H9 (cell line): ENCODE data around the gene ALKBH5. TPM values are rescaled to one million over a fixed set of nuclear protein-coding genes. Genes with fewer than 3 reads are reported as not detected.

Experiments
- DNase-seq: peaks from one replicate; pipeline ENCODE4 v3.0.0-alpha.2; 2017
- H2AFZ ChIP-seq: one replicate; pipeline ENCODE4 v1.6.1; 2013; ENCODE audit warnings: mild to moderate bottlenecking, low read length, control low read depth, moderate library complexity
- H2AK5ac ChIP-seq: 2 replicates; pipeline ENCODE4 v1.6.1; 2013; ENCODE audit warnings: low read length, control low read depth, mixed read lengths; ENCODE audit not compliant: insufficient read length
- H2BK120ac ChIP-seq: one replicate; pipeline ENCODE4 v1.6.1; 2013; ENCODE audit warnings: low read depth, mild to moderate bottlenecking, low read length, control low read depth, inconsistent platforms; ENCODE audit not compliant: poor library complexity, severe bottlenecking
- H2BK12ac ChIP-seq: 2 replicates; pipeline ENCODE4 v1.6.1; 2013; ENCODE audit warnings: low read length, control low read depth, mixed read lengths, low read depth; ENCODE audit not compliant: insufficient read length
- H2BK15ac ChIP-seq: 2 replicates; pipeline ENCODE4 v1.6.1; 2013; ENCODE audit warnings: low read depth, low read length, control low read depth
- H2BK20ac ChIP-seq: one replicate; pipeline ENCODE4 v1.6.1; 2013; ENCODE audit warnings: low read depth, mild to moderate bottlenecking, low read length, control low read depth, inconsistent platforms; ENCODE audit not compliant: poor library complexity, severe bottlenecking
- H2BK5ac ChIP-seq: 2 replicates; pipeline ENCODE4 v1.6.1; 2013; ENCODE audit warnings: low read length, control low read depth, mixed read lengths; ENCODE audit not compliant: insufficient read length
- H3K14ac ChIP-seq: 2 replicates; pipeline ENCODE4 v1.6.1; 2013; ENCODE audit warnings: low read length, control low read depth; ENCODE audit not compliant: insufficient read depth
- H3K18ac ChIP-seq: 2 replicates; pipeline ENCODE4 v1.6.1; 2013; ENCODE audit warnings: low read depth, mild to moderate bottlenecking, mixed read lengths, low read length, control low read depth; ENCODE audit not compliant: insufficient read length
- H3K23ac ChIP-seq: 2 replicates; pipeline ENCODE4 v1.6.1; 2013; ENCODE audit warnings: low read length, control low read depth, mixed read lengths, low read depth; ENCODE audit not compliant: insufficient read length
- H3K23me2 ChIP-seq: 2 replicates; pipeline ENCODE4 v1.6.1; 2013; ENCODE audit warnings: low read depth, mild to moderate bottlenecking, mixed read lengths, low read length, control low read depth; ENCODE audit not compliant: insufficient read length, poor library complexity, severe bottlenecking
- H3K27ac ChIP-seq: 2 replicates; pipeline ENCODE4 v1.5.1; 2013; ENCODE audit warnings: low read length, control low read depth, mixed read lengths, low read depth; ENCODE audit not compliant: insufficient read length
- H3K27me3 ChIP-seq: 2 replicates; pipeline ENCODE4 v1.6.1; 2013; ENCODE audit warnings: low read length, control low read depth, inconsistent platforms; ENCODE audit not compliant: insufficient read depth
- H3K4ac ChIP-seq: 2 replicates; pipeline ENCODE4 v1.6.1; 2013; ENCODE audit warnings: low read depth, mild to moderate bottlenecking, control low read depth, inconsistent platforms, low read length, moderate library complexity
- H3K4me1 ChIP-seq: 2 replicates; pipeline ENCODE4 v1.6.1; 2013; ENCODE audit warnings: low read length, control low read depth, inconsistent platforms; ENCODE audit not compliant: insufficient read depth
- H3K4me2 ChIP-seq: 2 replicates; pipeline ENCODE4 v1.6.1; 2013; ENCODE audit warnings: low read length, control low read depth, mixed read lengths; ENCODE audit not compliant: insufficient read length, insufficient read depth
- H3K56ac ChIP-seq: 2 replicates; pipeline ENCODE4 v1.6.1; 2013; ENCODE audit warnings: low read depth, mild to moderate bottlenecking, mixed read lengths, low read length, control low read depth; ENCODE audit not compliant: insufficient read length
- H3K79me1 ChIP-seq: 2 replicates; pipeline ENCODE4 v1.6.1; 2013; ENCODE audit warnings: low read depth, mild to moderate bottlenecking, moderate library complexity, low read length, control low read depth, inconsistent platforms; ENCODE audit not compliant: insufficient read depth, poor library complexity, severe bottlenecking
- H3K79me2 ChIP-seq: 2 replicates; pipeline ENCODE4 v1.6.1; 2013; ENCODE audit warnings: low read length, control low read depth, inconsistent platforms; ENCODE audit not compliant: insufficient read depth
- H3K9ac ChIP-seq: 2 replicates; pipeline ENCODE4 v1.6.1; 2013; ENCODE audit warnings: low read length, control low read depth, mixed read lengths; ENCODE audit not compliant: insufficient read length; ENCODE audit errors: extremely low read depth
- H3K9me3 ChIP-seq: one replicate; pipeline ENCODE4 v1.6.1; 2013; ENCODE audit warnings: low read depth, low read length, inconsistent platforms; ENCODE audit not compliant: control insufficient read depth
- H3T11ph ChIP-seq: one replicate; pipeline ENCODE4 v1.6.1; 2013; ENCODE audit warnings: mild to moderate bottlenecking, low read length, control low read depth, inconsistent platforms
- H4K20me1 ChIP-seq: one replicate; pipeline ENCODE4 v1.6.1; 2013; ENCODE audit not compliant: control insufficient read depth, insufficient read length, insufficient read depth
- H4K5ac ChIP-seq: 2 replicates; pipeline ENCODE4 v1.6.1; 2013; ENCODE audit warnings: low read depth, mild to moderate bottlenecking, mixed read lengths, low read length, control low read depth; ENCODE audit not compliant: insufficient read length
- H4K8ac ChIP-seq: replicated peaks from 2 replicates; pipeline ENCODE4 v1.6.1; 2013; ENCODE audit warnings: low read length, control low read depth, mixed read lengths, low read depth; ENCODE audit not compliant: insufficient read length
- H4K91ac ChIP-seq: 2 replicates; pipeline ENCODE4 v1.6.1; 2013; ENCODE audit warnings: low read depth, mild to moderate bottlenecking, moderate library complexity, mixed read lengths, low read length, control low read depth; ENCODE audit not compliant: insufficient read length
- H3K27ac Mint-ChIP-seq, 3 experiments: 2 replicates in 2 of 3; 3 replicates in 1 of 3; pipeline ENCODE4 v1.8.0; 2020 to 2021; ENCODE audit warnings: mixed read lengths in 3 of 3, mild to moderate bottlenecking in 1 of 3, moderate library complexity in 1 of 3
- H3K27me3 Mint-ChIP-seq: 2 replicates; pipeline ENCODE4 v1.8.0; 2021; ENCODE audit warnings: low read depth, mild to moderate bottlenecking, moderate library complexity, mixed read lengths
- H3K36me3 Mint-ChIP-seq, 3 experiments: 2 replicates in 2 of 3; 3 replicates in 1 of 3; pipeline ENCODE4 v1.8.0; 2020 to 2021; ENCODE audit warnings: low read depth in 3 of 3, mixed read lengths in 3 of 3; ENCODE audit not compliant: insufficient read depth in 1 of 3
- H3K4me1 Mint-ChIP-seq, 2 experiments: 2 replicates each; pipeline ENCODE4 v1.8.0; 2020; ENCODE audit warnings: mixed read lengths in 2 of 2
- H3K4me3 Mint-ChIP-seq, 2 experiments: 2 replicates in 1 of 2; 3 replicates in 1 of 2; pipeline ENCODE4 v1.8.0; 2020 to 2021; ENCODE audit warnings: mild to moderate bottlenecking in 2 of 2, mixed read lengths in 2 of 2, moderate library complexity in 1 of 2
- H3K9me3 Mint-ChIP-seq, 2 experiments: 2 replicates in 1 of 2; 3 replicates in 1 of 2; pipeline ENCODE4 v1.8.0; 2020; ENCODE audit warnings: mild to moderate bottlenecking in 2 of 2, mixed read lengths in 2 of 2, moderate library complexity in 1 of 2
- CTCF ChIP-seq: fragments of 200-600 bp; sonication (generic); conservative IDR thresholded peaks from 3 replicates; pipeline ENCODE4 v1.8.0; 2021; ENCODE audit warnings: antibody characterized with exemption, mild to moderate bottlenecking
- whole genome bisulfite sequencing: extraction: QIAGEN DNeasy Blood & Tissue Kit; methylation state at CpG from one replicate; pipeline ENCODE4 v1.1.7; 2013; ENCODE audit warnings: missing lambda C conversion rate, low lambda C conversion rate, mixed read lengths; ENCODE audit not compliant: insufficient read length; ENCODE audit errors: extremely low coverage; 5-methylcytosine and 5-hydroxymethylcytosine counted together
- total RNA-seq: library from RNA; stranded (reverse); gene quantifications from 2 replicates; pipeline ENCODE4 v1.2.1, GENCODE V29; 2021

The ALKBH5 gene
- total RNA-seq, 1 experiment from 2014 or later: 89.8 TPM

GRCh38 chr17:18172531-18173278 is 10.9 kb upstream of the ALKBH5 start:
- Mint-ChIP-seq H3K27me3 (peaks cover 6% of the 10 kb centered on the region; the same call in 1 of the 2 replicates), H3K9me3 (no peaks in the 10 kb centered on the region), H3K4me1 (0 out of 4 replicates have a peak, but pooled peaks cover 0 to 4% of the 10 kb centered on the region in 2 experiments), H3K4me3 (no peak overlapping the region), H3K27ac (no peak overlapping the region), H3K36me3 (no peaks in the 10 kb centered on the region)
- Histone ChIP-seq H2BK120ac (no peak overlapping the region), H2BK15ac (no peak overlapping the region), H3K4ac (no peak overlapping the region), H2BK5ac (no peak overlapping the region), H3K14ac (no peak overlapping the region), H4K5ac (no peak overlapping the region), H3K23ac (no peak overlapping the region), H4K20me1 (no peaks in the 10 kb centered on the region), H3K9ac (no peak overlapping the region), H3K4me1 (no peaks in the 10 kb centered on the region), H3K9me3 (no peaks in the 10 kb centered on the region), H3K18ac (no peak overlapping the region), H3K27ac (no peak overlapping the region), H2BK12ac (no peak overlapping the region), H3K4me2 (no peak overlapping the region), H3K79me2 (no peaks in the 10 kb centered on the region), H4K91ac (no peak overlapping the region), H3K27me3 (no peaks in the 10 kb centered on the region), H3T11ph (no peak overlapping the region), H2AK5ac (no peak overlapping the region), H3K79me1 (no peaks in the 10 kb centered on the region), H2AFZ (no peak overlapping the region), H3K56ac (no peak overlapping the region), H3K23me2 (no peaks in the 10 kb centered on the region), H4K8ac (no peak overlapping the region), H2BK20ac (no peak overlapping the region)
- no peak for TF ChIP-seq CTCF
- no peak for DNase-seq
- WGBS: no CpG with 5 or more reads among the region's 3 CpGs
